ENCODE results near the gene TLDC2.
A peak's percentile ranks its signal among the peaks of the same experiment; 100 is the strongest.
"Not testable (repeated sequence)": the region's sequence is repeated elsewhere in the genome, so short reads cannot be mapped to it uniquely, and the experiment has no call there.

TLDC2 gene

GRCh38 chr20:36916199-36916598 is 40.3 kb downstream of the TLDC2 start:
- DNase-seq = no peak

GRCh38 chr20:36917240-36917639 is 41.3 kb downstream of the TLDC2 start:
- DNase-seq = no peak

GRCh38 chr20:36917943-36918342 is 42.0 kb downstream of the TLDC2 start:
- DNase-seq = no peak

DNA sequence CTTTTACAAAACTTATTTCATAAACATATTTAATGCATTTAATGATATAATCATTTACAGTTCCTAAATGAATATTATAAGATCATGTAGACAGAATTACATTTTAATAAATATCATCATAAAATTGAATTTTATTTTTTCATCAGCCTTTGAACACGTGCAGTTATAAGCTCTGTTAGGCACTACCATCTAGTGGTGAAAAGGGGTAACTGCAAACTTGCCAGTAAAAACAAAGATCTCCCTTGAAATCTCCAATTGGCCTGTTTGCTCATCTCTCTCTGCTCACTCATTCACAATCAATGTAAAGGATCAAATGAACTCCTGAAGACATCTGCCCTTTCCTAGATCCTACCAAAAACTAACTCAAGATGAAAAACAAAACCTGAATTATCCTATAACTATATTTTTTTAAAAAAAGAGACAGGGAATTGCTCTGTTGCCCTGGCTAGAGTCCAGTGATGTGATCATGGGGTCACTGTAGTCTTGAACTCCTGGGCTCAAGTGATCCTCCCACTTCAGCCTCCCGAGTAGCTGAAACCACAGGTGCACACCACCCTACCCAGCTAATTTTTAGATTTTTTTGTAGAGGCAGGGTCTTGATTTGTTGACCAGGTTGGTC is 43.9 kb downstream of the TLDC2 start:
- peak; percentile 17 for DNase-seq

DNA sequence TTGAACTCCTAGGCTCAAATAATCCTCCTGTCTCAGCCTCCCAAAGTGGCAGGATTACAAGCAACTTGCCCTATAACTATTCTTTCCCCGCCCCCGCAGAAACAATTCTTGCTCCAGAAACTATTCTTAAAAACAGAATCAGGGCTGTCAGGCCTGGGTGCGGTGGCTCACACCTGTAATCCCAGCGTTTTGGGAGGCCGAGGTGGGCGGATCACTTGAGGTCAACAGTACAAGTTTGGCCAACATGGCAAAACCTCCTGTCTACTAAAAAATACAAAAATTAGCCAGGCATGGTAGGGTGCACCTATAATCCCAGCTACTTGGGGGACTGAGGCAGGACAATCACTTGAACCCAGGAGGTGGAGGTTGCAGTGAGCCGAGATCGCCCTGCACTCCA is 44.4 kb downstream of the TLDC2 start:
- DNase-seq = no peak

- DNase-seq = no peak
Observed at GRCh38 chr20:36924167-36925045, 48.5 kb downstream of the TLDC2 start.

DNA sequence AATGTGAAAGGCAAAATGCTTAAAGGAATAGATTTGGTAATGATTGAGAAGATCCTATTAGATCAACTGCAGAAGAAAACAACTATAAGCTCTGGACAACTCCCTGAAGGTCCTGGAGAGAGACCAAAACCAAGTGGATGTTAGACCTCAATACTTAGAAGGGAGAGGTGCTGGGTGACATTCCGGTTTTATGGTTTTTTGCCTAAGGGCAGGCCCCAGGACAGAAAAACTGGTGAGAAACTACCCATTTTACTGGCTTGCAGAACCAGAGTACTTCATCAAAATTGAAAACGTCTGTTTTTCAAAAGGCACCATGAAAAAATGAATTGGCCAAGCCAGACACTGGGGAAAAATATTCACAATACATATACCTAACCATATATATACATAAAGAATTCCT is 49.3 kb downstream of the TLDC2 start:
- no peak for DNase-seq

- DNase-seq = no peak
Observed at GRCh38 chr20:36926653-36927200, 50.8 kb downstream of the TLDC2 start.

DNA sequence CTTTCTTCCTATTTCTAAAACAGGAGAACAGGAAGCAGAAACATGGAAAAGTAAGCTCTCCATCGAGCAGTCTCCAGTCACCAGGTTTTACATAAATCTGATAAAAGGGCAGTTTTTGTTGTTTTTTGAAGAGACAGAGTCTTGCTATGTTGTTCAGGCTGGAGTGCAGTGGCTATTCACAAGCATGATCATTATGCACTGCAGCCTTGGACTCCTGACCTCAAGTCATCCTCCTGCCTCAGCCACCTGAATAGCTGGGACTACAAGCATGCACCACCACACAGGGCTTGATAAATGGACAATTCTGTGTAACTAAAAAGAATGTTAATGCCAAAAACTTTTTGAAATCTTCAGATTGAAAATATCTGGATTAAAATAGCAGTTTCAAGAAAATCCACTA is 51.8 kb downstream of the TLDC2 start:
- DNase-seq = no peak

- no peak for DNase-seq
Observed at GRCh38 chr20:36929290-36929689, 53.4 kb downstream of the TLDC2 start.

DNA sequence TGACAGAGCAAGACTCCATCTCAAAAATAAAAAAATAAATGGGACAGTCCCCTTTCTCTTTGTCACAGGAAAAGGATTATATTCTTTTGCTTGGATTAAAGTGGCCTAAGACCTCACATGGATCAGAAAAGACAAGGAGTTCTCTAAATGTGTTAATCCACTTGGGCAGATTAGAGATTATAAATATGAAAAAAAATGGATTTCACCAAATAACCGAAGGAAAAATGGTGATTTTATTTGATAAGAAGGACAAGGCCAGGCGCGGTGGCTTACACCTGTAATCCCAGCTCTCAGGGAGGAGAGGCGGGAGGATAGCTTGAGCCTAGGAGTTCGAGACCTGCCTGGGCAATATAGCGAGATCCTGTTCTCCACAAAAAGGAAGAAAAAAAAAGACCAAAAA is 53.8 kb downstream of the TLDC2 start:
- no peak for DNase-seq

DNA sequence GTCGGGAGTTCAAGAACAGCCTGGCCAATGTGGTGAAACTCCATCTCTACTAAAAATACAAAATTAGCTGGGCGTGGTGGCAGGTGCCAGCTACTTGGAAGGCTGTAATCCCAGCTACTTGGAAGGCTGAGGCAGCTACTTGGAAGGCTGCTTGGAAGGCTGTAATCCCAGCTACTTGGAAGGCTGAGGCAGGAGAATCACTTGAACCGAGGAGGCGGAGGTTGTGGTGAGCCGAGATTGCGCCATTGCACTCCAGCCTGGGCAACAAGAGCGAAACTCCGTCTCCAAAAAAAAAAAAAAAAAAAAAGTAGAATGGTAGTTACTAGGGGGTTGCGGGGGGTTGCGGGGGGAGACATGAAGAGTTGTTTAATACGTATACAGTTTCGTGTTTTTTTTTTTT is 56.1 kb downstream of the TLDC2 start:
- DNase-seq = not testable (repeated sequence)

GRCh38 chr20:36932476-36933426 is 56.8 kb downstream of the TLDC2 start:
- no peak for DNase-seq

- DNase-seq = not testable (repeated sequence)
Observed at GRCh38 chr20:36933571-36933970, 57.6 kb downstream of the TLDC2 start.

DNA sequence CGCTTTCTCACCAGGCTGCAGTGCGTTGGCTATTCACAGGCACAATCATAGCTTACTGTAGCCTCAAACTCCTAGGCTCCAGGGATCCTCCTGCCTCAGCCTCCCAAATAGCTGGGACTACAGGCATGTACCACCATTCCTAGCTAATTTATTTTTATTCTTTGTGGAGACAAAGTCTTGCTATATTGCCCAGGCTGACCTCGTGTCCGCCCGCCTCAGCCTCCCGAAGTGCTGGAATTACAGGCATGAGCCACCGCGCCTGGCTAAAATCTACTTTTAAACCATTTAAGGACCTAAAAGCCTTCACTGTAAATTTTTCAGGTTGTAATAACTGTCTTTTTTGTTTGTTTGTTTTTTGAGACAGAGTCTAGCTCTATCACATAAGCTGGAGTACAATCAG is 60.4 kb downstream of the TLDC2 start:
- DNase-seq = no peak

GRCh38 chr20:36936761-36937401 is 60.9 kb downstream of the TLDC2 start:
- not testable (repeated sequence) for DNase-seq

GRCh38 chr20:36937402-36937770 is 61.4 kb downstream of the TLDC2 start:
- no peak for DNase-seq

DNA sequence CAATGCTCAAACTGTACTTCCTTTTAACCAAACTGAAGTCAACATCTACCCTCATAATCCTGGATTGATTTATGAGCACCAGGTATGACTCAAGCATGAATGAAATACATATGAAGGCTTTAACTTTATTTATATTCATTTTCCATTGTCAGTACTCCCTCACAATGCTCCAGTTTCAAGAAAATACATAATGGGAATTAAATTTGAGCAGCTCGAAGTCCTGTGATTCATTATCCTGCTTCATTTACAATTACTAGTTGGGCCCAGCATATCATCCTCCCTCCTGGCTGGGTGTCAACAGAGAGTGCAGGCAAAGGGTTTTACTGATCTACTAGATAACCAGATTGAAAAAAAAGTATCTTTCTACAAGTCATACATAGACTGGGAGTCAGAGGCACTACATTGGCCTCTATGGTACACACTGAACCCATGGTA is 65.5 kb downstream of the TLDC2 start:
- DNase-seq = no peak

Measured in DMS153 (cell line).